Renal cortex interstitium (tissue), 11 donors: ENCODE results near the gene IL32. TPM values are rescaled to one million over a fixed set of nuclear protein-coding genes. Genes with fewer than 3 reads are reported as not detected.
A peak's percentile ranks its signal among the peaks of the same experiment; 100 is the strongest.
"Not testable (repeated sequence)": the region's sequence is repeated elsewhere in the genome, so short reads cannot be mapped to it uniquely, and the experiment has no call there.

Experiments used
- DNase-seq, 11 donors: peaks; one replicate each; pipeline ENCODE4 v3.0.0-alpha.2; 2013; ENCODE audit warnings: low read depth in 9 of 11, low spot score in 4 of 11; ENCODE audit errors: extremely low read depth in 1 of 11
- polyA plus RNA-seq, 3 donors: library from polyadenylated mRNA; unstranded; fragments of 120-200 nt; gene quantifications; one replicate each; pipeline ENCODE4 v1.2.1, GENCODE V29; 2013; ENCODE audit not compliant: insufficient read length in 3 of 3

The IL32 gene
- polyA plus RNA-seq, 3 donors, result 26.8 to 38.3 (median 29.6) TPM

DNA sequence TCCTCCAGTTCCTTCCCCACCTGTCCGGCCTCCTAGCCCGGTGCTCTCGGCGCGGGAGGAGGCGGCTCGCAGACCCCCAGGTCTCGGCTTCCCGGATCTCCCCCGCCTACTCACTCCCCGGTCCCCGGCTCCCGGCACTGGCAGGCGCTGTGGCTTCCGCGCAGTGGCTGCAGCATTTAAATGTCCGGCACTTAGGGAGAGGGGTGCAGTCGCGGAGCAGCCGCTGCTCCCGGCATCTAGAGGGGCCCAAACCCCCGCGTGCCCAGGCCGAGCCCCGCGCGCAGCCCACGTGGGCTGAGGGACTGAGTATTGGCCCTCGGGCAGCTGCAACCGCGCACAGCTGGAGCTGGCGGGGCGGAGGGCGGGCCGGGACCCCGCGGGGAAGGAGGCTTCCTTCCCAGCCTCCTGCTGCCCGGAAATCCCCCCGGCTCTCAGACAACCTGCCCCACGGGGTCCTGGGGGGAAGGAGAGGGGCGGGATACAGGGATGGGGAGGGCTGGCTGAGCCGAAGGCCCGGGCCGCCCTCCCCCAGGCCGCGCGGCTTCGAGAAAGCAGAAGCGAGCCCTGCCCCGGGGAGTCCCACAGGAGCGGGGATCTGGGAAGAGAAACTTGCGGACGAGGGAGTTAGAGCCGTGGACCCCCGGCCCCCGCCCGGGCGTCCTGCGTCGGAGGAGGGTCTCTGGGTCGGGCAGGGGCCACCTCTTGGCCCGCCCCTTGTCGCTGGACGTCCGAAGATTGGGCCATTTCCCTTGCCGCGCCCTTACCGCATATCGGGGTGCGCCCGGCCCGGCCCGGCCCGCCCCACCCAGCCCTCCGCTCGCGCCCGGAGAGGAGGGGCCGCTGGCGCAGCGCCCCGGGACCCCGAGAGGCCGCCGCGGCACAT is 19.4 kb upstream of the IL32 start, which contains the start of gene MMP25:
Gene MMP25 (plus strand): TSS at position 804 of the 883 bp plus-strand sequence. CDS start 357 bp downstream, outside the sequence.
- DNase-seq, result no peak

DNA sequence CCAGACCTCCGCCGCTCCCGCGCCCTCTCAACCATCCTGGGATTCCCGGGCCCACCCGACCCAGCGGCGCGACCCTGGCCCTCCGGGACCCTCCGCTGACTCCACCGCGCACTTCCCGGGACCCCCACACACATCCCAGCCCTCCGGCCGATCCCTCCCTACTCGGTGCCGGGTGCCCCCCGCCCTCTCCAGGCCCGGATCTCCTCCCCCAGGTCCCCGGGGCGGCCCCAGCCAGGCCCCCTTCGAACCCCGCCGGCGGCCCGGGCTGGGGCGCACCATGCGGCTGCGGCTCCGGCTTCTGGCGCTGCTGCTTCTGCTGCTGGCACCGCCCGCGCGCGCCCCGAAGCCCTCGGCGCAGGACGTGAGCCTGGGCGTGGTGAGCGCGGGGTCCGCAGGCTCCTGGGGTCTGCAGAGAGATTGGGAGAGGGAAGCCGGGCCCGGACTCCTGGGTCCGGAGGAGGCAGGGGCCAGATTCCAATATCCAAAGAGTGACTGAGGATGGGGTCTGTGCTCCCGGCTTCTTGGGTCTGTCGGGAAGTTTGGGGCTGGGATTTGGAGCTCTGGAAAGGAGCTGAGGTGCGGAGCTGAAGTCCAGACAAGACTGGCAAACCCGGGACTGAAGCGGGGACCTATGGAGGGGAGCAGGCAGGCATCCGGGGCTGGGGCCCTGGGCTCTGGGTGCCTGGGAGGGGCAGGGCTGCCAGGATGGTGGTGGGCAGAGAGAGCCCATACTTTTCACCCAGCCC is 18.6 kb upstream of the IL32 start:
- no peak for DNase-seq

DNA sequence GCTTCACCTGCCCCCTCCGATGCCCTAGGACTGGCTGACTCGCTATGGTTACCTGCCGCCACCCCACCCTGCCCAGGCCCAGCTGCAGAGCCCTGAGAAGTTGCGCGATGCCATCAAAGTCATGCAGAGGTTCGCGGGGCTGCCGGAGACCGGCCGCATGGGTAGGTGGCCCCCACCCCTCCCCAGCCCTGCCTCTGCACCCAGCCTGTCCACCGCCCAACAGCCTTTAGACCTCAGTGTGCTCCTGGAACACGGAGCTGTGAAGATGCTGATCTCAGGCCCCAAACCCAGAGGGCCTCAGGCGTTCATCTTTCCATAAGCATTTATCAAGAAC is 18.1 kb upstream of the IL32 start:
- DNase-seq, result no peak

DNA sequence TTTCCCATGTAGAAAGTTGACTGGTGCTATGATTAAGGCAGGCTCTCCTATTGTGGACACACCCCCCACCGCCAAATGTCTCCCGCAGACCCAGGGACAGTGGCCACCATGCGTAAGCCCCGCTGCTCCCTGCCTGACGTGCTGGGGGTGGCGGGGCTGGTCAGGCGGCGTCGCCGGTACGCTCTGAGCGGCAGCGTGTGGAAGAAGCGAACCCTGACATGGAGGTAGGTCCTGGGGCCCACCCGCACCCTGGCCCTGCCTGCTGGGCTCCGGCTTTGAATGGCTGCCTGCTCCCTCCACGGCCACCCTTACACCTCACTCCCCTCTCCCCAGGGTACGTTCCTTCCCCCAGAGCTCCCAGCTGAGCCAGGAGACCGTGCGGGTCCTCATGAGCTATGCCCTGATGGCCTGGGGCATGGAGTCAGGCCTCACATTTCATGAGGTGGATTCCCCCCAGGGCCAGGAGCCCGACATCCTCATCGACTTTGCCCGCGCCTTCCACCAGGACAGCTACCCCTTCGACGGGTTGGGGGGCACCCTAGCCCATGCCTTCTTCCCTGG is 15.4 kb upstream of the IL32 start:
- no peak for DNase-seq

DNA sequence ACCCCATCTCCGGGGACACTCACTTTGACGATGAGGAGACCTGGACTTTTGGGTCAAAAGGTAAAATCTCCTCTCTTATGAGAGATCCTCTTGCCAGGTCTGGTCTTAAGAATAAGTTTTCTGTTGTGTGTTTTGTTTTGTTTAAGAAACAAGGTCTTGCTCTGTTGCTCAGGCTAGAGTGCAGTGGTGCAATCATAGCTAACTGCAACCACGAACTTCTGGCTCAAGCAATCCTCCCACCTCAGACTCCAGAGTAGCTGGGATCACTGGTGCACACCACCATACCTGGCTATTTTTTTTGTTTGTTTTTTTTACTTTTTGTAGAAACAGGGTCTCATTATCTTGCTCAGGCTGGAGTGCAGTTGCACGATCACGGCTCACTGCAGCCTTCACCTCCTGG is 15.0 kb upstream of the IL32 start:
- no peak for DNase-seq

DNA sequence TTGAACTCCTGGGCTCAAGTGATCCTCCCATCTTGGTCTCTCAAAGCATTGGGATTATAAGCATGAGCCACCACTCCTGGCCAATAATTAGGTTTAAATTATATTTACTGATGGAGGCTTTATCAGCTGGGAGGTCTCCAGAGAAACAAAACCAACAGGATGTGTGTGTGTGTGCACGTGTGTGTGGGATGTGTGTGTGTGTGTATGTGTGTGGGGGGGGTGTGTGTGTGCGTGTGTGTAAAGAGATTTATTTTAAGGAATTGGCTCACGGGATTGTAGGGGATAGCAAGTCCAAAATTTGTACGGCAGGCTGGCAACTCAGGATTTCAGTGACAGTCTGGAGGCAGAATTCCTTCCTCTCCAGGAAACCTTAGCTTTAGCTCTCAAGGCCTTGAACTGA is 14.4 kb upstream of the IL32 start:
- no peak for DNase-seq

DNA sequence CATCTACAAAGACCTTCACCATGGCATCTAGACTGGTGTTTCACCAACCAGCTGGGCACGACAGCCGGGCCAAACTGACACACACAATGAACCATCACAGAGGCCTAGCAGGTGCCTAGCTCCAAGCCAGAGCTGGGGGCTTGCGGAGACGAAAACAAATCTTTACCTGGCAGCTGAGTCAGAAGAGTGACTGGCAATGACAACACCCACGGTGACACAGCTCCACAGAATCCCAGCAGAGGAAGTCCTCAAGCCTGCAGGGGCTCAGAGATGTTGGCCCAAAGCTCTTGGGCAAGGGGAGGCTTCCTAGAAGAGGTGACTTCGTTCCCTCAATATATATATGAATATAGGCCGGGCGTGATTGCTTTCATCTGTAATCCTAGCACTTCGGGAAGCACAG is 13.9 kb upstream of the IL32 start:
- no peak for DNase-seq

DNA sequence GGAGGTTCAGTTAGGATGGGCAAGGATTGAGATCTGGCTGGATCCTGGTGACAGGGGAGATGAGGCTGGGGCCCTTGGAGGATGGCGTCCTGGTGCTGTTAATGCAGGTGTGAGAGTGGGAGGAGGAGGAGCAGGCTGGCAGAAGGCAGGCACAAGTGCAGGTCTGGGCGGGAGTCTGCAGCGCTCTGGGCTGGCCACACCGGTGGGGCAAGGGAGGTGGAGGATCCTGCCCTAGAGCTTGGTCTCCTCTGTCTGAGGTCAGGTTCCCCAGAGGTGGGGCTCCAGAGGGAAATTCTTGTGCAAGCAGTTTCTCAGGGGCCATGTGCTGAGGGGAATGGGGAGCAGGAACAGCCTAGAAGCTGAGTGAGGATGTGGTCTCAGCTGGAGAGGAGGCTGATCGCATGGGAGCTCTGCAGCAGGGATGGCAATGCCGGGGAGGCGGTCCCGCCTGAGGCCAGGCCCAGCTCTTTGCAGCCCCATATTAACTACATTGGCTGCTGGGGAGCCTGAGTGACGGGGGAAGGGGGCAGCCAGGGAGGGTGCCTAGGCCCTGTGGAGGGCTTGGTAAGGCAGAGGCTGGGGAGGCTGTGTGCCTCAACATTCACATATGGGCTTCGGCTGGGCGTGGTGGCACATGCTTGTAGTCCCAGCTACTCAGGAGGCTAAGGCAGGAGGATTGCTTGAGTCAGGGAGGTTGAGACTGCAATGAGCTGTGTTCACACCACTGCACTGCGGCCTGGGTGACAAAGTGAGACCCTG is 12.7 kb upstream of the IL32 start:
- DNase-seq, result not testable (repeated sequence)

DNA sequence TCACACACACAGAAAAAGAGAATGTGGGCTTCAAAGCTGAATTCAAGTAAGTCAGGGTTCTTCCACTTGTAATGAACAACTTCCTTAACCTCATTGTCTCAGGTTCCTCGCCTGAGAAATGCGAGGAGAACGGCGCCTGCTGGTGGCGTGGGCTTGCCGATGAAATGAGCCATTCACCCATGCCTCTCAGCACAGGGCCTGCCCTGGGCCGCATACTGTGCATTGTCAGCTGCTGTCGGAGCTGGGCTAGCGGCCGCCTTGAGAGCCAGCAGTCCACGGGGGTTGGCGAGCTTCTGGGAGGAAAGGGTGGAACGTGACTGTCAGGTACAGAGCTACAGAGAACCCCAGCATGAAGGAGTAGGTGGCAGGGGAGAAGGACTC is 12.1 kb upstream of the IL32 start:
- not testable (repeated sequence) for DNase-seq

DNA sequence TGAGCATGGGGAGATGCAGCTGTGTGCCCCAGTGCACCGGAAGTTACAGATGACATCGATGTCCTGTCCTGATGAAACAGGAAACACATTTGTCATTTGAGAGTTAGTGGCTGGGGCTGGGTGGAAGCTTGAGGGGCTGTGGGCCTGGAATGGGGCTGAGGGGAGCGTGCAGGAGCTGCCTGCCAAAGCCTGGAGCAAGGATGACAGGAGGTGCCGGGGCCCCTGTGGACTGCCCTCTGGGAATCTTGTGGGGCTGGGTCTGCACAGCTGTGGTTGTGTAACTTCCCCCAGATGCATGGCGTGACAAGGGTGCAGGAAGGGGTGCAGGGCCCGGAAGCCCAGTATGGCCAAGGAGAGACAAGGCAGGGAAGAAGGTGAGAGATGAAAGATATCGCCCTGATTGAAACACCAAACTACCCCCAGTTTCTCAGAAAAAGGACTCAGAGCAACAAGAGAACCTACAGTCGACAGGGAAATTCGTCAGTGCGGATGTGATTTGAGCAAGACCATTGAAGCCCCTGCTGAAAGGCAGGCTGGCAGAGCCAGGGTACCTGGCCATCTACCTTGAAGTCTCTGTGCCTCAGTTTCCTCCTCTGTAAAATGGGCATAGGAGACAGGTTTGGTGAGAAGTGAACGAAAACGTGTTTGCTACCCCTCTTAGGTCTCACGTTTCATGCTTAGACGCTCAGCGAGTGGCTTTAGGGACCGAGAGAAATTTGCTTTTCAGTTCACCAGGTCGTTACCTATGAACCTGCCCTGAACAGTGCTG is 10.3 kb upstream of the IL32 start:
- no peak for DNase-seq

DNA sequence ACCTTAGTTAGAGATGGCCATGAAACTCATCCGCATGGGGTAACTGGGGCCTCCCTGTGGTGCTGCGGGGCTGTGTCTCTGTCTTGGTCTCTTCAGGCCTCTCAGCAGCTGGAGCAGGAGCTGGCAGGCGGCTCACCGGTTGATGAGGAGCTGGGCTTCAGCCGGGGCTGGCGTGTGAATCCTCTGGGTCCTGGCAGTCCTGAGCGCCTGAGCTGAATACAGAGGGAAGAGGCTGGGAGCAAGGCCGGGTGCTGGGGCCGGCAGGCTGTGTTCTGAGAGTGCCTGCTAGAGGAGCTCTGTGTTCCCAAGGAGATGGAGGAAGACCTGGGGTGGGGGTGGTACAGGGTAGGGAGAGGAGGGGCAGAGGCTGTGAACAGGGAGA is 9.7 kb upstream of the IL32 start:
- not testable (repeated sequence) for DNase-seq

DNA sequence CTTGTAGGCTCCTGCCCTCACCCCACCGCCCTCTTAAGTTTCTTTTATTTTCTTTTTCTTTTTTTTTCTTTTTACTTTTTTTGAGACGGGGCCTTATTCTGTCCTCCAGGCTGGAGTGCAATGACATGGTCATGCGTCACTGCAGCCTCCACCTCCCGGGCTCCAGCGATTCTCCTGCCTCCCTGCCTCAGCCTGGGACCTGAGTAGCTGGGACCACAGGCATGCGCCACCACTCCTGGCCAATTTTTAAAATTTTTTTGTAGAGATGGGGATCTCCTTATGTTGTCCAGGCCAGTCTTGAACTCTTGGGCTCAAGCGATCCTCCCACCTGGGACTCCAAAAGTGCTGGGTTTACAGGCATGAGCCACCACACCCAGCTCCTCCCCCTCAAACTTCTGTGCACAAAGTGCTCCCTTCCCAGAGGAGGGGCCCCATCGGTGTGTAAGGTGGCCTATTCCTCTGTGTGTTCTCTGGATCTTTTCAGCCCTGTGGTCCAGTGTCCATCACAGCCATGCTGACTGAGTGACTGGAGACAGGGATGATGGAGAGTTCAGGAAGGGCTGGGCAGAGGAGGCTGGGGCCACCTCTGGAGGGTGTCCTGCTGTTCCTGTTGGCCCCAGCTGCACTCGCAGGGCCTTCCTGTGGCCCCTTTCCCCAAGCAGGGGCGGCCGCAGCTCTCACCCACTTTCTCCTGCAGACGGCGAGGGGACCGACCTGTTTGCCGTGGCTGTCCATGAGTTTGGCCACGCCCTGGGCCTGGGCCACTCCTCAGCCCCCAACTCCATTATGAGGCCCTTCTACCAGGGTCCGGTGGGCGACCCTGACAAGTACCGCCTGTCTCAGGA is 8.9 kb upstream of the IL32 start:
- no peak for DNase-seq

DNA sequence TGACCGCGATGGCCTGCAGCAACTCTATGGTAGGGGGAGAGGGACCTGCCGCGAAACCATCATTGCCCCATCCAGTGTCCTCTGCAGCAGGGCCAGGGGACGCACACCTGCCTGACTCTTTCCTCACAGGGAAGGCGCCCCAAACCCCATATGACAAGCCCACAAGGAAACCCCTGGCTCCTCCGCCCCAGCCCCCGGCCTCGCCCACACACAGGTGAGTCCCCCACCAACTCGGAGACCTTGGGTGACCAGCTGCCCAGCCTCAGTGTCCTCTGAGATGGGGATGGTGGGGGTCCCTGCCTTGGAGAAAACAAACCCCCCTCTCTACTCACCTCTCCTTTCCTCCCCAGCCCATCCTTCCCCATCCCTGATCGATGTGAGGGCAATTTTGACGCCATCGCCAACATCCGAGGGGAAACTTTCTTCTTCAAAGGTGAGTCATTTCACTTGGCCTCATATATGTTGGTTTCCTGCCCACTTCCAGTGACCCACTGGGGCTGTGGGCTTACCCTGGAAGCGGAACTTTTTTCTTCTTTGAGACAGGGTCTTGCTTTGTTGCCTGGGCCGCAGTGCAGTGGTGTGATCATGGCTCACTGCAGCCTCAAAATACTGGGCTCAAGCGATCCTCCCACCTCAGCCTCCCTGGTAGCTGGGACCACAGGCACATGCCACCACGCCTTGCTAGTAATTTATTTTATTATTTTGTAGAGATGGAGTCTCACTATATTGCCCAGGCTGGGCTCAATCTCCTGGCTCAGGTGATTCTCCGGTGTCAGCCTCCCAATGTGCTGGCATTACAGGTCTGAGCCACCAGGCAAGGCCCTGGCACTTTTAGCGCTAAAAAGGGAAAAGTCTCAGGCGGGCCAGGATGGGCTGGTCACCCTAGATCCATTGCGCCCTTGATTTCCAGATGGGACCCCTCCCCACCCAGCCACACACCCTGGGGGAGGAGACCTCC is 8.0 kb upstream of the IL32 start:
- no peak for DNase-seq

DNA sequence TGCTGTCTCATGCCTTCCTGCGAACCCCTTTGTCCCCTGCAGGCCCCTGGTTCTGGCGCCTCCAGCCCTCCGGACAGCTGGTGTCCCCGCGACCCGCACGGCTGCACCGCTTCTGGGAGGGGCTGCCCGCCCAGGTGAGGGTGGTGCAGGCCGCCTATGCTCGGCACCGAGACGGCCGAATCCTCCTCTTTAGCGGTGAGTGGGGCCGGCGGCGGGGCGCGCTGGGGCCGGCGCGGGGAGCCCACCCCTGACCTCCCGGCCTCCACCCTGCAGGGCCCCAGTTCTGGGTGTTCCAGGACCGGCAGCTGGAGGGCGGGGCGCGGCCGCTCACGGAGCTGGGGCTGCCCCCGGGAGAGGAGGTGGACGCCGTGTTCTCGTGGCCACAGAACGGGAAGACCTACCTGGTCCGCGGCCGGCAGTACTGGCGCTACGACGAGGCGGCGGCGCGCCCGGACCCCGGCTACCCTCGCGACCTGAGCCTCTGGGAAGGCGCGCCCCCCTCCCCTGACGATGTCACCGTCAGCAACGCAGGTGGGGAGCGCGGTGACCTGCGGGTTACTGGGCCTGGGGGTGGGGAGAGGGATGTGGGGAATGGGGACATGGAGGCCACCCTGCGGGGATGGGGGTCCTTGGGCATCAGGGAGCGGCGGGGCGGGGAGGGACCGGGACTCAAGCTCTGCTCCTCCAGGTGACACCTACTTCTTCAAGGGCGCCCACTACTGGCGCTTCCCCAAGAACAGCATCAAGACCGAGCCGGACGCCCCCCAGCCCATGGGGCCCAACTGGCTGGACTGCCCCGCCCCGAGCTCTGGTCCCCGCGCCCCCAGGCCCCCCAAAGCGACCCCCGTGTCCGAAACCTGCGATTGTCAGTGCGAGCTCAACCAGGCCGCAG is 7.1 kb upstream of the IL32 start:
- peak in 6 of 11 donors; percentile 28 to 50 (median 38) for DNase-seq

DNA sequence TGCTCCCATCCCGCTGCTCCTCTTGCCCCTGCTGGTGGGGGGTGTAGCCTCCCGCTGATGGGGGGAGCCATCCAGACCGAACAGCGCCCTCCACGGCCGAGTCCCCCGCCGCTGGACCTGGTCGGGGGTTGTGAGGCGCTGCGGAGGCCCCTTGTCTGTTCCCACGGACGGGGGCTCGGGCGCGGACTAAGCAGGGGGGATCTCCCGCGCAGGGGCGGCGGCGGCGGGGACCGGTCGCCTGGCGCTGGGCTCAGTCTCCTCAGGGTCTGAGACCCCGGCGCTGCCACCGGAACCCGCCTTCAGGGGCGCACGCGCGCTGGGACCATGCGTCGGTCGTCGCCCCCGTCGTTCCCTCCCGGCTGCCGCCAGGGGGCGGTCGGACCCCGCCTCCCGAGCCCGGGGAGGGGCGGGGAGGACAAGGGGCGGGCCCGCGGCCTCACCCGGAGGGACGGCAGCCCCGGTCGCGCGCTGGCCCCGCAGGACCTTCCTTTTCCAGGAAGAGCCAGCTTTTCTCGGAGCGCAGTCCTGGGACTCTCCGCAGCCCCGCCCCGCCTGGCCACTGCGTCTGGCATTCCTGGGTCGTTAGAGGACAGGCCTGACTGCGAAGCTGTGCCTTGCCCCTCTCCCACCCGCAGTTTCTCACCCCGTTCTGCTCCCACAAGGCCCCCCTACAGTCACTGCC is 6.3 kb upstream of the IL32 start:
- peak; percentile 69 to 90 (median 85) for DNase-seq
